ENCODE results near the gene EXOC3.

DNA sequence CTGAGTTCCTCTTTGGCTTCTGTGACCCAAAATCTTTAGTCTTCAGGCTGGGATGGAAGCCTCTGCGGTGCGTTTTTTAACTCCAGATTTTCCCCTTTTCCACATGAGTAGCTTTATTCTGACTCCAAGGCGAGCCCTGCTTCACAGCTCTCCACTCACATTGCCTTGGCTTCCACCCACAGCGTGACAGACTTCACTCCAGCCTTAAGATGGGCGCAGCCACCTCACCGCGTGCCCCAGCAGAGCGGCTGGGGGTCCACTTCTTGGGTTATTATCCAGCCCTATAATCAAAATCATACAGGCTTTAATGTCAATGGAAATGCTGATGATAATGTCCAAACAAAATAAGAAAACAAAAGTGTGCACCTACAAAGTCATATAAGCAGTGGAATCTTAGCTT is 1.2 kb downstream of the EXOC3 start:
- TF ChIP-seq, protein P1, sequence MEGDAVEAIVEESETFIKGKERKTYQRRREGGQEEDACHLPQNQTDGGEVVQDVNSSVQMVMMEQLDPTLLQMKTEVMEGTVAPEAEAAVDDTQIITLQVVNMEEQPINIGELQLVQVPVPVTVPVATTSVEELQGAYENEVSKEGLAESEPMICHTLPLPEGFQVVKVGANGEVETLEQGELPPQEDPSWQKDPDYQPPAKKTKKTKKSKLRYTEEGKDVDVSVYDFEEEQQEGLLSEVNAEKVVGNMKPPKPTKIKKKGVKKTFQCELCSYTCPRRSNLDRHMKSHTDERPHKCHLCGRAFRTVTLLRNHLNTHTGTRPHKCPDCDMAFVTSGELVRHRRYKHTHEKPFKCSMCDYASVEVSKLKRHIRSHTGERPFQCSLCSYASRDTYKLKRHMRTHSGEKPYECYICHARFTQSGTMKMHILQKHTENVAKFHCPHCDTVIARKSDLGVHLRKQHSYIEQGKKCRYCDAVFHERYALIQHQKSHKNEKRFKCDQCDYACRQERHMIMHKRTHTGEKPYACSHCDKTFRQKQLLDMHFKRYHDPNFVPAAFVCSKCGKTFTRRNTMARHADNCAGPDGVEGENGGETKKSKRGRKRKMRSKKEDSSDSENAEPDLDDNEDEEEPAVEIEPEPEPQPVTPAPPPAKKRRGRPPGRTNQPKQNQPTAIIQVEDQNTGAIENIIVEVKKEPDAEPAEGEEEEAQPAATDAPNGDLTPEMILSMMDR (IDR thresholded peaks at IDR 0.05; ENCODE audit: low read length): no peak
- no peak for TF ChIP-seq EZH2 (IDR thresholded peaks at IDR 0.05; ENCODE audit: borderline replicate concordance, low read length)

Data from OCI-LY1 (cell line).